HepG2 (cell line): ENCODE results near the gene SLC6A9. TPM values are rescaled to one million over a fixed set of nuclear protein-coding genes. Genes with fewer than 3 reads are reported as not detected.

Experiments used
- ATAC-seq: fragments of 200-7000 bp; cut with Tn5 transposase; 3 replicates; pipeline ENCODE4 v1.9.1; 2020; ENCODE audit warnings: mild to moderate bottlenecking, moderate library complexity
- BruUV-seq: library from RNA; stranded (reverse); fragments of 400-500 nt; replicated peaks from 2 replicates; lab custom pipeline; 2021; lab: Mats Ljungman, UMichigan
- CTCF ChIA-PET: fragments of 300-600 bp; formaldehyde crosslinking; extraction: SDS; loops from one replicate; lab custom pipeline; 2021; ENCODE audit warnings: low total read pairs, inconsistent platforms, low intra/inter-chr PET ratio; lab: Yijun Ruan, JAX
- POLR2A ChIA-PET: fragments of 350-600 bp; sonication (Branson Sonifier 250); formaldehyde crosslinking; loops from one replicate; lab custom pipeline; 2020; ENCODE audit warnings: antibody characterized with exemption, inconsistent platforms; lab: Yijun Ruan, JAX
- DNase-seq: peaks from one replicate; pipeline ENCODE4 v3.0.0-alpha.2; 2015; ENCODE audit warnings: low spot score
- FAIRE-seq: peaks from 3 replicates; lab custom pipeline; 2011; peaks lifted over from hg19 to GRCh38; lab: Jason Lieb, UNC
- H2AFZ ChIP-seq: one replicate; pipeline ENCODE4 v1.6.1; 2011; ENCODE audit warnings: low read length, inconsistent platforms
- H3K27ac ChIP-seq: fragments of 300-600 bp; 3 replicates; pipeline ENCODE4 v1.8.0; 2011; ENCODE audit warnings: mixed run types, mild to moderate bottlenecking, mixed read lengths, low read length, inconsistent platforms; ENCODE audit not compliant: insufficient read depth; ENCODE audit errors: extremely low read length
- H3K27me3 ChIP-seq, 2 experiments: fragments of 200-600 bp in 1 of 2; 2 replicates in 1 of 2; 3 replicates in 1 of 2; pipeline versions ENCODE4 v1.6.0 to v1.8.0; 2011; ENCODE audit warnings: low read length in 2 of 2, mild to moderate bottlenecking in 2 of 2, moderate library complexity in 2 of 2, inconsistent platforms in 1 of 2; ENCODE audit not compliant: insufficient read depth in 2 of 2, control insufficient read depth in 1 of 2
- H3K36me3 ChIP-seq, 2 experiments: fragments of 200-600 bp in 1 of 2; replicated peaks in 1 of 2; 2 replicates in 1 of 2; 3 replicates in 1 of 2; pipeline versions ENCODE4 v1.5.1 to v1.8.0; 2011; ENCODE audit warnings: low read length in 2 of 2, inconsistent platforms in 1 of 2; ENCODE audit not compliant: insufficient read depth in 2 of 2, control insufficient read depth in 1 of 2
- H3K4me1 ChIP-seq: 2 replicates; pipeline ENCODE4 v1.5.1; 2012; ENCODE audit warnings: low read length, inconsistent platforms; ENCODE audit not compliant: insufficient read depth
- H3K4me2 ChIP-seq: 2 replicates; pipeline ENCODE4 v1.6.0; 2011; ENCODE audit warnings: low read depth, low read length, inconsistent platforms
- H3K4me3 ChIP-seq, 3 experiments: fragments of 200-600 bp in 1 of 3; sonication (generic), shearing (Covaris generic) in 1 of 3; replicated peaks in 1 of 3; 2 replicates each; pipeline ENCODE4 v1.5.1; 2011 to 2016; ENCODE audit warnings: low read length in 3 of 3, inconsistent platforms in 2 of 3, low read depth in 2 of 3, mild to moderate bottlenecking in 2 of 3, control low read depth in 1 of 3, mixed read lengths in 1 of 3; ENCODE audit not compliant: insufficient read depth in 1 of 3
- H3K79me2 ChIP-seq: one replicate; pipeline ENCODE4 v1.6.1; 2011; ENCODE audit warnings: low read length, inconsistent platforms; ENCODE audit not compliant: insufficient read depth
- H3K9ac ChIP-seq: 2 replicates; pipeline ENCODE4 v1.6.0; 2011; ENCODE audit warnings: mild to moderate bottlenecking, low read depth, low read length, inconsistent platforms; ENCODE audit not compliant: insufficient read depth
- H3K9me3 ChIP-seq: 2 replicates; pipeline ENCODE4 v1.5.1; 2012; ENCODE audit warnings: mild to moderate bottlenecking, low read length
- H4K20me1 ChIP-seq: 2 replicates; pipeline ENCODE4 v1.6.0; 2011; ENCODE audit warnings: inconsistent platforms, mild to moderate bottlenecking, low read length, moderate library complexity; ENCODE audit not compliant: insufficient read depth
- AKAP8 ChIP-seq: sonication (generic); formaldehyde crosslinking; IDR thresholded peaks from 2 replicates; pipeline ENCODE4 v1.5.1; 2020; ENCODE audit warnings: mild to moderate bottlenecking, missing genetic modification reagents
- HOXA9 ChIP-seq: sonication (generic); formaldehyde crosslinking; IDR thresholded peaks from 2 replicates; pipeline ENCODE4 v1.8.1; 2022; ENCODE audit warnings: missing genetic modification reagents, mild to moderate bottlenecking, moderate library complexity, borderline replicate concordance
- POLR2A ChIP-seq, 2 experiments: IDR thresholded peaks; 2 replicates each; pipeline ENCODE4 v1.6.1; 2011; ENCODE audit warnings: low read depth in 2 of 2, low read length in 2 of 2, mild to moderate bottlenecking in 1 of 2, moderate library complexity in 1 of 2; ENCODE audit not compliant: insufficient read depth in 1 of 2
- PRMT3 ChIP-seq: sonication (generic); formaldehyde crosslinking; IDR thresholded peaks from 2 replicates; pipeline ENCODE4 v1.8.1; 2022; ENCODE audit warnings: low read depth, mild to moderate bottlenecking, moderate library complexity, missing genetic modification reagents, borderline replicate concordance
- SMAD1 ChIP-seq: sonication (generic); formaldehyde crosslinking; IDR thresholded peaks from 2 replicates; pipeline ENCODE4 v1.4.0; 2020; ENCODE audit warnings: missing genetic modification reagents, low read depth, mild to moderate bottlenecking, borderline replicate concordance
- STAG1 ChIP-seq: sonication (generic); formaldehyde crosslinking; IDR thresholded peaks from 2 replicates; pipeline ENCODE4 v1.4.0; 2020; ENCODE audit warnings: missing genetic modification reagents
- TMF1 ChIP-seq: sonication (generic); formaldehyde crosslinking; IDR thresholded peaks from 2 replicates; pipeline ENCODE4 v1.8.1; 2022; ENCODE audit warnings: low read depth, missing genetic modification reagents
- ZBTB7A ChIP-seq: sonication (generic); formaldehyde crosslinking; IDR thresholded peaks from 2 replicates; pipeline ENCODE4 v1.8.0; 2022; ENCODE audit warnings: mild to moderate bottlenecking, missing genetic modification reagents
- ZBTB7B ChIP-seq: sonication (generic); formaldehyde crosslinking; IDR thresholded peaks from 2 replicates; pipeline ENCODE4 v1.4.0; 2020; ENCODE audit warnings: missing genetic modification reagents
- ZC3H4 ChIP-seq: sonication (generic); formaldehyde crosslinking; IDR thresholded peaks from 2 replicates; pipeline ENCODE4 v1.4.0; 2020; ENCODE audit warnings: missing genetic modification reagents, borderline replicate concordance
- ZFX ChIP-seq: sonication (generic); formaldehyde crosslinking; IDR thresholded peaks from 2 replicates; pipeline ENCODE4 v1.4.0; 2020; ENCODE audit warnings: mild to moderate bottlenecking, low read depth, missing genetic modification reagents, moderate library complexity
- ZNF276 ChIP-seq: sonication (generic); formaldehyde crosslinking; IDR thresholded peaks from 2 replicates; pipeline ENCODE4 v1.4.0; 2020; ENCODE audit warnings: mild to moderate bottlenecking, low read depth, missing genetic modification reagents
- ZNF430 ChIP-seq: sonication (generic); formaldehyde crosslinking; IDR thresholded peaks from 2 replicates; pipeline ENCODE4 v1.9.0; 2021; ENCODE audit warnings: mild to moderate bottlenecking, missing genetic modification reagents
- ZNF503 ChIP-seq: sonication (generic); formaldehyde crosslinking; IDR thresholded peaks from 2 replicates; pipeline ENCODE4 v1.4.0; 2020; ENCODE audit warnings: missing genetic modification reagents
- ZNF576 ChIP-seq: sonication (generic); formaldehyde crosslinking; IDR thresholded peaks from 2 replicates; pipeline ENCODE4 v1.4.0; 2020; ENCODE audit warnings: mild to moderate bottlenecking, missing genetic modification reagents
- WGBS: methylation state at CpG from one replicate; pipeline ENCODE4 v1.1.6; 2017; ENCODE audit warnings: low lambda C conversion rate; 5-methylcytosine and 5-hydroxymethylcytosine counted together
- in situ Hi-C: cut with HindIII; loops from 2 replicates; pipeline ENCODE4 v1.10.0; 2017; ENCODE audit warnings: low pct_unique_long_range_greater_than_20kb; ENCODE audit not compliant: extremely low pct_ligation_motif_present
- intact Hi-C: fragments of 100-400 bp; cut with micrococcal nuclease; formaldehyde crosslinking; loops from one replicate; pipeline ENCODE4 v1.10.0; 2022; ENCODE audit not compliant: unreplicated experiment
- polyA plus RNA-seq, 8 experiments: library from polyadenylated mRNA; depleted of rRNA in 3 of 8; stranded (reverse) in 7 of 8; unstranded in 1 of 8; fragments of >200 nt; fragmentation: Illumina TruSeq in 4 of 8; extraction: Trizol in 4 of 8; gene quantifications; 2 replicates each; pipeline versions ENCODE4 v1.2.1 to v1.2.3, GENCODE V29; 2011 to 2016; ENCODE audit warnings: low read depth in 4 of 8, missing spikeins in 1 of 8, mixed read lengths in 1 of 8; ENCODE audit not compliant: insufficient read depth in 1 of 8
- total RNA-seq, 5 experiments: library from RNA; depleted of rRNA; stranded (reverse); fragments of >200 nt; fragmentation: Illumina TruSeq; extraction: Trizol; gene quantifications; 2 replicates each; pipeline ENCODE4 v1.2.3, GENCODE V29; 2016; ENCODE audit warnings: low read depth in 1 of 5
- TF ChIP-seq, protein P1 (sequence below): sonication (generic); formaldehyde crosslinking; IDR thresholded peaks from 2 replicates; pipeline ENCODE4 v1.8.0; 2022; ENCODE audit warnings: mild to moderate bottlenecking, missing genetic modification reagents, borderline replicate concordance
- TF ChIP-seq, protein P2 (sequence below): sonication (generic); formaldehyde crosslinking; IDR thresholded peaks from 2 replicates; pipeline ENCODE4 v1.4.0; 2020; ENCODE audit warnings: missing genetic modification reagents

SLC6A9 gene
- total and polyA plus RNA-seq, 2 of the 13 experiments (the other 11 are each of a cell fraction or from before 2014, with no cell fraction given): 8.5 to 9.9 TPM

- 0% methylated on average over 12 of the region's 66 CpGs for WGBS
- BruUV-seq: no TSS peak
- peak overlapping the region; percentile 78 for H3K27ac ChIP-seq
- H3K79me2 ChIP-seq: no peaks in the 10 kb centered on the region
- peak overlapping the region; percentile 95 for H3K4me2 ChIP-seq
- peak; percentile 77 for ATAC-seq
- in situ Hi-C loops (loop anchor here (5.0 kb wide), 1 partner anchor 33 kb away; no protein-coding TSS in a partner anchor), intact Hi-C loops (loop anchor here (10.0 kb wide), 1 partner anchor 96 kb away; the partner anchor contains the start of gene ARTN)
- H2AFZ ChIP-seq: no peak overlapping the region
- CTCF ChIA-PET: interaction anchor here (1.2 kb wide), 1 partner anchor 26 kb away, joined by 3 read pairs; no protein-coding TSS in a partner anchor
- DNase-seq: peak; percentile 34
- H3K27me3 ChIP-seq: 0 out of 5 replicates have a peak, but pooled peaks cover 0 to 2% of the 10 kb centered on the region in 2 experiments
- no peak for FAIRE-seq
- peak overlapping the region; percentile 85 for H3K9ac ChIP-seq
- H3K4me1 ChIP-seq: peaks cover 42% of the 10 kb centered on the region
- H3K36me3 ChIP-seq: peaks cover 0 to 8% of the 10 kb centered on the region in 2 experiments; a peak in 1 of 5 replicates
- H3K9me3 ChIP-seq: no peaks in the 10 kb centered on the region
- H4K20me1 ChIP-seq: no peaks in the 10 kb centered on the region
- peak overlapping the region; percentile 91 to 96 (median 95) for H3K4me3 ChIP-seq
- POLR2A ChIA-PET: interaction anchor here (0.8 to 5.4 kb wide), 12 partner anchors 9 to 96 kb away, joined by 3 to 32 read pairs (median 9); partner anchors contain the start of genes ARTN, ATP6V0B, CCDC24 and DPH2
- TF ChIP-seq ZNF576 (CRISPR knock-in tag) (peak; percentile 94; the same call in 1 of the 2 replicates), POLR2A (IDR thresholded peaks at IDR 0.05; ENCODE audit: insufficient read depth in 1 of 2, low read depth in 2 of 2, low read length in 2 of 2) (0 out of 4 replicates have a peak, but pooled peaks of 1 of the 2 experiments have one; percentile 16), AKAP8 (no peak), SMAD1 (CRISPR knock-in tag) (peak; percentile 61; the same call in 1 of the 2 replicates), HOXA9 (CRISPR knock-in tag) (0 out of 2 replicates have a peak, but pooled peaks have one; percentile 34), ZNF503 (CRISPR knock-in tag) (0 out of 2 replicates have a peak, but pooled peaks have one; percentile 12), ZBTB7A (0 out of 2 replicates have a peak, but pooled peaks have one; percentile 46), ZFX (CRISPR knock-in tag) (peak; percentile 49; the same call in 1 of the 2 replicates), STAG1 (CRISPR knock-in tag) (peak; percentile 48), ZC3H4 (CRISPR knock-in tag) (no peak; the same call in 1 of the 2 replicates), ZBTB7B (peak; percentile 79), ZNF276 (CRISPR knock-in tag) (no peak), TMF1 (0 out of 2 replicates have a peak, but pooled peaks have one; percentile 24), PRMT3 (no peak), ZNF430 (CRISPR knock-in tag) (peak; percentile 55; the same call in 1 of the 2 replicates)
- TF ChIP-seq, protein P1, sequence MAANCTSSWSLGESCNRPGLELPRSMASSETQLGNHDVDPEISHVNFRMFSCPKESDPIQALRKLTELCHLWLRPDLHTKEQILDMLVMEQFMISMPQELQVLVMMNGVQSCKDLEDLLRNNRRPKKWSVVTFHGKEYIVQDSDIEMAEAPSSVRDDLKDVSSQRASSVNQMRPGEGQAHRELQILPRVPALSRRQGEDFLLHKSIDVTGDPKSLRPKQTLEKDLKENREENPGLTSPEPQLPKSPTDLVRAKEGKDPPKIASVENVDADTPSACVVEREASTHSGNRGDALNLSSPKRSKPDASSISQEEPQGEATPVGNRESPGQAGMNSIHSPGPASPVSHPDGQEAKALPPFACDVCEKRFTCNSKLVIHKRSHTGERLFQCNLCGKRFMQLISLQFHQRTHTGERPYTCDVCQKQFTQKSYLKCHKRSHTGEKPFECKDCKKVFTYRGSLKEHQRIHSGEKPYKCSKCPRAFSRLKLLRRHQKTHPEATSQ (CRISPR knock-in tag): 0 out of 2 replicates have a peak, but pooled peaks have one; percentile 49
- TF ChIP-seq, protein P2, sequence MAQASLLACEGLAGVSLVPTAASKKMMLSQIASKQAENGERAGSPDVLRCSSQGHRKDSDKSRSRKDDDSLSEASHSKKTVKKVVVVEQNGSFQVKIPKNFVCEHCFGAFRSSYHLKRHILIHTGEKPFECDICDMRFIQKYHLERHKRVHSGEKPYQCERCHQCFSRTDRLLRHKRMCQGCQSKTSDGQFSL (CRISPR knock-in tag): no peak
Measured at GRCh38 chr1:44030605-44031251, 534 bp downstream of the SLC6A9 start.
